GM23338 (cell line): Measurements from ENCODE around the gene CSRNP3.

Experiments
- CREB1 ChIP-seq: fragments of 250-450 bp; sonication (Bioruptor Pico); IDR thresholded peaks from 2 replicates; pipeline ENCODE4 v1.5.0; 2020; ENCODE audit warnings: low read depth, mild to moderate bottlenecking, moderate library complexity
- CTCF ChIP-seq, 2 experiments: fragments of 200-600 bp in 1 of 2; sonication (generic) in 1 of 2; conservative IDR thresholded peaks; 2 replicates each; pipeline versions ENCODE4 v1.5.1 to v1.6.1; 2016 to 2017; ENCODE audit warnings: antibody characterized with exemption in 2 of 2, low read depth in 2 of 2, mild to moderate bottlenecking in 2 of 2, moderate library complexity in 1 of 2
- EZH2 ChIP-seq: fragments of 200-600 bp; sonication (generic); IDR thresholded peaks from one replicate; pipeline ENCODE4 v1.8.0; 2017; ENCODE audit warnings: antibody characterized with exemption, mild to moderate bottlenecking, low read depth; ENCODE audit not compliant: unreplicated experiment
- POLR2AphosphoS5 ChIP-seq: IDR thresholded peaks from 2 replicates; pipeline ENCODE4 v1.6.1; 2016; ENCODE audit warnings: antibody characterized with exemption, low read depth
- REST ChIP-seq: IDR thresholded peaks from one replicate; pipeline ENCODE4 v1.6.1; 2018; ENCODE audit warnings: antibody characterized with exemption; ENCODE audit not compliant: unreplicated experiment

- TF ChIP-seq CREB1 (CRISPR knock-in tag) (no peak), CTCF (conservative IDR thresholded peaks at IDR 0.05; ENCODE audit: low read depth in 2 of 2) (no peak), EZH2 (no peak), POLR2AphosphoS5 (no peak), REST (no peak)
Measured at GRCh38 chr2:165544897-165545296, 75.4 kb downstream of the CSRNP3 start.
